C4-2B (cell line): Measurements from ENCODE around the gene DCAF5.

Experiments
- CTCF ChIP-seq: fragments of 450-650 bp; conservative IDR thresholded peaks from 2 replicates; pipeline ENCODE4 v1.5.1; 2017; ENCODE audit warnings: mild to moderate bottlenecking
- ZFX ChIP-seq: fragments of 450-650 bp; IDR thresholded peaks from 2 replicates; pipeline ENCODE4 v1.6.1; 2017

- TF ChIP-seq CTCF (no peak), ZFX (no peak)
These were observed 109.2 kb downstream of the DCAF5 start for GRCh38 chr14:69043596-69044260.
